HepG2 (cell line): ENCODE results near the gene ISCA2. TPM values are rescaled to one million over a fixed set of nuclear protein-coding genes. Genes with fewer than 3 reads are reported as not detected.

ENCODE experiments used
- ATAC-seq: fragments of 200-7000 bp; cut with Tn5 transposase; 3 replicates; pipeline ENCODE4 v1.9.1; 2020; ENCODE audit warnings: mild to moderate bottlenecking, moderate library complexity
- BruUV-seq: library from RNA; stranded (reverse); fragments of 400-500 nt; replicated peaks from 2 replicates; lab custom pipeline; 2021; lab: Mats Ljungman, UMichigan
- CTCF ChIA-PET: fragments of 300-600 bp; formaldehyde crosslinking; extraction: SDS; loops from one replicate; lab custom pipeline; 2021; ENCODE audit warnings: low total read pairs, inconsistent platforms, low intra/inter-chr PET ratio; lab: Yijun Ruan, JAX
- POLR2A ChIA-PET: fragments of 350-600 bp; sonication (Branson Sonifier 250); formaldehyde crosslinking; loops from one replicate; lab custom pipeline; 2020; ENCODE audit warnings: antibody characterized with exemption, inconsistent platforms; lab: Yijun Ruan, JAX
- DNase-seq: peaks from one replicate; pipeline ENCODE4 v3.0.0-alpha.2; 2015; ENCODE audit warnings: low spot score
- FAIRE-seq: peaks from 3 replicates; lab custom pipeline; 2011; peaks lifted over from hg19 to GRCh38; lab: Jason Lieb, UNC
- H2AFZ ChIP-seq: one replicate; pipeline ENCODE4 v1.6.1; 2011; ENCODE audit warnings: low read length, inconsistent platforms
- H3K27ac ChIP-seq: fragments of 300-600 bp; 3 replicates; pipeline ENCODE4 v1.8.0; 2011; ENCODE audit warnings: mixed run types, mild to moderate bottlenecking, mixed read lengths, low read length, inconsistent platforms; ENCODE audit not compliant: insufficient read depth; ENCODE audit errors: extremely low read length
- H3K27me3 ChIP-seq, 2 experiments: fragments of 200-600 bp in 1 of 2; 2 replicates in 1 of 2; 3 replicates in 1 of 2; pipeline versions ENCODE4 v1.6.0 to v1.8.0; 2011; ENCODE audit warnings: low read length in 2 of 2, mild to moderate bottlenecking in 2 of 2, moderate library complexity in 2 of 2, inconsistent platforms in 1 of 2; ENCODE audit not compliant: insufficient read depth in 2 of 2, control insufficient read depth in 1 of 2
- H3K36me3 ChIP-seq, 2 experiments: fragments of 200-600 bp in 1 of 2; replicated peaks in 1 of 2; 2 replicates in 1 of 2; 3 replicates in 1 of 2; pipeline versions ENCODE4 v1.5.1 to v1.8.0; 2011; ENCODE audit warnings: low read length in 2 of 2, inconsistent platforms in 1 of 2; ENCODE audit not compliant: insufficient read depth in 2 of 2, control insufficient read depth in 1 of 2
- H3K4me1 ChIP-seq: 2 replicates; pipeline ENCODE4 v1.5.1; 2012; ENCODE audit warnings: low read length, inconsistent platforms; ENCODE audit not compliant: insufficient read depth
- H3K4me2 ChIP-seq: 2 replicates; pipeline ENCODE4 v1.6.0; 2011; ENCODE audit warnings: low read depth, low read length, inconsistent platforms
- H3K4me3 ChIP-seq, 3 experiments: fragments of 200-600 bp in 1 of 3; sonication (generic), shearing (Covaris generic) in 1 of 3; replicated peaks in 1 of 3; 2 replicates each; pipeline ENCODE4 v1.5.1; 2011 to 2016; ENCODE audit warnings: low read length in 3 of 3, inconsistent platforms in 2 of 3, low read depth in 2 of 3, mild to moderate bottlenecking in 2 of 3, control low read depth in 1 of 3, mixed read lengths in 1 of 3; ENCODE audit not compliant: insufficient read depth in 1 of 3
- H3K79me2 ChIP-seq: one replicate; pipeline ENCODE4 v1.6.1; 2011; ENCODE audit warnings: low read length, inconsistent platforms; ENCODE audit not compliant: insufficient read depth
- H3K9ac ChIP-seq: 2 replicates; pipeline ENCODE4 v1.6.0; 2011; ENCODE audit warnings: mild to moderate bottlenecking, low read depth, low read length, inconsistent platforms; ENCODE audit not compliant: insufficient read depth
- H3K9me3 ChIP-seq: 2 replicates; pipeline ENCODE4 v1.5.1; 2012; ENCODE audit warnings: mild to moderate bottlenecking, low read length
- H4K20me1 ChIP-seq: 2 replicates; pipeline ENCODE4 v1.6.0; 2011; ENCODE audit warnings: inconsistent platforms, mild to moderate bottlenecking, low read length, moderate library complexity; ENCODE audit not compliant: insufficient read depth
- ARID2 ChIP-seq: sonication (generic); formaldehyde crosslinking; IDR thresholded peaks from 2 replicates; pipeline ENCODE4 v1.8.1; 2022; ENCODE audit warnings: mild to moderate bottlenecking, missing genetic modification reagents, borderline replicate concordance
- NFE2L1 ChIP-seq: sonication (generic); formaldehyde crosslinking; IDR thresholded peaks from 2 replicates; pipeline ENCODE4 v1.4.0; 2020; ENCODE audit warnings: missing genetic modification reagents, mild to moderate bottlenecking, borderline replicate concordance
- RBM22 ChIP-seq: fragments of 200-400 bp; formaldehyde crosslinking; optimal IDR thresholded peaks from 2 replicates; pipeline ENCODE3; 2017; ENCODE audit warnings: mild to moderate bottlenecking, low read length, moderate library complexity
- ZNF138 ChIP-seq: sonication (generic); formaldehyde crosslinking; IDR thresholded peaks from 2 replicates; pipeline ENCODE4 v1.5.0; 2020; ENCODE audit warnings: mild to moderate bottlenecking, low read depth, missing genetic modification reagents
- ZNF598 ChIP-seq: sonication (generic); formaldehyde crosslinking; IDR thresholded peaks from 2 replicates; pipeline ENCODE4 v1.5.1; 2020; ENCODE audit warnings: mild to moderate bottlenecking, missing genetic modification reagents, borderline replicate concordance
- ZNF7 ChIP-seq: IDR thresholded peaks from 2 replicates; pipeline ENCODE4 v1.6.1; 2016; ENCODE audit warnings: missing biosample characterization, missing genetic modification reagents
- ZSCAN30 ChIP-seq: sonication (generic); formaldehyde crosslinking; IDR thresholded peaks from 2 replicates; pipeline ENCODE4 v1.5.0; 2020; ENCODE audit warnings: mild to moderate bottlenecking, missing genetic modification reagents
- WGBS: methylation state at CpG from one replicate; pipeline ENCODE4 v1.1.6; 2017; ENCODE audit warnings: low lambda C conversion rate; 5-methylcytosine and 5-hydroxymethylcytosine counted together
- in situ Hi-C: cut with HindIII; loops from 2 replicates; pipeline ENCODE4 v1.10.0; 2017; ENCODE audit warnings: low pct_unique_long_range_greater_than_20kb; ENCODE audit not compliant: extremely low pct_ligation_motif_present
- intact Hi-C: fragments of 100-400 bp; cut with micrococcal nuclease; formaldehyde crosslinking; loops from one replicate; pipeline ENCODE4 v1.10.0; 2022; ENCODE audit not compliant: unreplicated experiment
- polyA plus RNA-seq, 8 experiments: library from polyadenylated mRNA; depleted of rRNA in 3 of 8; stranded (reverse) in 7 of 8; unstranded in 1 of 8; fragments of >200 nt; fragmentation: Illumina TruSeq in 4 of 8; extraction: Trizol in 4 of 8; gene quantifications; 2 replicates each; pipeline versions ENCODE4 v1.2.1 to v1.2.3, GENCODE V29; 2011 to 2016; ENCODE audit warnings: low read depth in 4 of 8, missing spikeins in 1 of 8, mixed read lengths in 1 of 8; ENCODE audit not compliant: insufficient read depth in 1 of 8
- total RNA-seq, 5 experiments: library from RNA; depleted of rRNA; stranded (reverse); fragments of >200 nt; fragmentation: Illumina TruSeq; extraction: Trizol; gene quantifications; 2 replicates each; pipeline ENCODE4 v1.2.3, GENCODE V29; 2016; ENCODE audit warnings: low read depth in 1 of 5
- TF ChIP-seq, protein P1 (sequence below): sonication (generic); formaldehyde crosslinking; IDR thresholded peaks from 2 replicates; pipeline ENCODE4 v1.9.0; 2021; ENCODE audit warnings: missing genetic modification reagents, mild to moderate bottlenecking, borderline replicate concordance

ISCA2 gene
- total and polyA plus RNA-seq, 2 of the 13 experiments (the other 11 are each of a cell fraction or from before 2014, with no cell fraction given): 32.1 to 43.4 TPM

DNA sequence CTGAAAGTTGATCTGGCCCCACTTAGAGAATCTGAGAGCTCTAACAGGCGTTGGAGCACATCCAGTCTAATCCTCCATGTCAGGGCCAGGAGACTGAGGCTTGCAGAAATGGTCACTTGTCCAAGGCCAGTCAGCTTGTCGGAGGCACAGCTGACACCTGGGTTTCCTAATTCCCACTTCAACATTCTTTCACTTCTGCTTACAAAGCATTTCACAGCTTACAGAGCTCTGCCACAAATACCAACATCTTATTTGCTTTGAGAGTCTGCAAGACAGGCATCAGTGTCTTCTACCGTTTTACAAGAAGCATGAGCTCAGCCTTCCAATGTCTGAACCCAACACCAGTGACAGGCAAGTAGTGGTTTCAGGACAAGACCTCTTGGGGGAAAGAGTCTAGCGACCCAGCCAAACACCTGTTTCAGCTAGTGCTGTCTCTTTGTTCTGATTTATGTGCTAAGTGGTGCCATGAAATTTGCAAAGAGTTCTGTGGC lies 31.8 kb downstream of the ISCA2 start:
- ATAC-seq: no peak
- Histone ChIP-seq H3K4me2 (no peak overlapping the region), H4K20me1 (no peaks in the 10 kb centered on the region), H3K27me3 (peaks cover 6 to 57% of the 10 kb centered on the region in 2 experiments; a peak in 3 of 5 replicates), H3K4me1 (no peaks in the 10 kb centered on the region), H3K9ac (no peak overlapping the region), H3K27ac (no peak overlapping the region), H3K36me3 (no peaks in the 10 kb centered on the region), H3K4me3 (no peak overlapping the region), H3K9me3 (no peaks in the 10 kb centered on the region), H2AFZ (no peak overlapping the region), H3K79me2 (no peaks in the 10 kb centered on the region)
- ChIA-PET POLR2A (no interaction called here), CTCF (no interaction called here)
- no peak for DNase-seq
- no peak for TF ChIP-seq NFE2L1 (CRISPR knock-in tag)
- no peak for TF ChIP-seq ZNF138 (CRISPR knock-in tag)
- TF ChIP-seq RBM22: no peak
- WGBS: 4% methylated on average over 3 of the region's 4 CpGs
- FAIRE-seq: no peak
- intact Hi-C loops: no loop called here
- BruUV-seq: no TSS peak
- in situ Hi-C loops: no loop called here

DNA sequence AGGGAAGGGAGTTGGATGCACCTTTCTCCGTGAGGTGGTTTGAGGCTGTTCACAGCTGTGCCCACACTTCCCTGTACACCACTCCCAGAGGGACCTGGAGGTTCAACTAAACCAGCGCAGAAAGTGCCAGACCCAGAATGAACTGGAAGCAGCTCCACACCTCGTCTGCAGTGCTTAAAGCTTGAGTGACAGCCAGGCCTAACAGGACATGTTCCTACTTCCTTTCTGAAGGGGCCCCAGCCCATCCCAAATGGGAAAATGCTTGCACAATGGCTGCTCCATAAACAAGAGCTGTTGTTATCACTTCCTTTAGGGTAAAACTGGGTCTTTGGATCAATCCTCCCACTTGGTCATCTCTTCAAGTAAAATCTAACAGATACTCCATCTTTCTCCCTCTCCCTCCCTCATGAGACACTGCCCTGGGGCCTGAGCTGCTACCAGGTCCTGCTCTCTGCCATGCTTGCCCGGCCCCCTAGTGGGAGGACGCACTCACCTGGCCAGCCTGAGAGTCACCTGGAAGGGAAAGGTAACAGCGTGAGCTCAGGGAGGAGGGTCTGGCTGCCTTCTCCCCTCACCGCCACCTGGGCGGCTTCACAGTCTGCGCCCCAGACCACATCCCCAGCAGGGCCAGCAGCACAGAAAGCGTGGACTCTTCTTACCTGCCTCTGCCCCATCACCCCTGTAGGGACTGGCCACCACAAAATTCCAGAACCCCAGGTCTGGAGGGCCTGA lies 33.5 kb downstream of the ISCA2 start:
- Histone ChIP-seq H3K79me2 (no peaks in the 10 kb centered on the region), H3K4me3 (no peak overlapping the region), H2AFZ (no peak overlapping the region), H3K4me1 (no peaks in the 10 kb centered on the region), H3K27ac (no peak overlapping the region), H3K36me3 (no peaks in the 10 kb centered on the region), H3K9me3 (no peaks in the 10 kb centered on the region), H3K27me3 (peaks cover 6 to 58% of the 10 kb centered on the region in 2 experiments; a peak in 4 of 5 replicates), H3K4me2 (no peak overlapping the region), H3K9ac (no peak overlapping the region), H4K20me1 (no peaks in the 10 kb centered on the region)
- in situ Hi-C loops (no loop called here), intact Hi-C loops (no loop called here)
- WGBS: 38% methylated on average over 10 of the region's 10 CpGs
- DNase-seq (no peak), ATAC-seq (peak; percentile 18; the same call in 2 of the 3 replicates), FAIRE-seq (no peak)
- ChIA-PET POLR2A (no interaction called here), CTCF (no interaction called here)
- TF ChIP-seq ZSCAN30 (no peak), ZNF7 (no peak), ZNF598 (CRISPR knock-in tag) (no peak), ARID2 (CRISPR knock-in tag) (no peak)
- TF ChIP-seq, protein P1, sequence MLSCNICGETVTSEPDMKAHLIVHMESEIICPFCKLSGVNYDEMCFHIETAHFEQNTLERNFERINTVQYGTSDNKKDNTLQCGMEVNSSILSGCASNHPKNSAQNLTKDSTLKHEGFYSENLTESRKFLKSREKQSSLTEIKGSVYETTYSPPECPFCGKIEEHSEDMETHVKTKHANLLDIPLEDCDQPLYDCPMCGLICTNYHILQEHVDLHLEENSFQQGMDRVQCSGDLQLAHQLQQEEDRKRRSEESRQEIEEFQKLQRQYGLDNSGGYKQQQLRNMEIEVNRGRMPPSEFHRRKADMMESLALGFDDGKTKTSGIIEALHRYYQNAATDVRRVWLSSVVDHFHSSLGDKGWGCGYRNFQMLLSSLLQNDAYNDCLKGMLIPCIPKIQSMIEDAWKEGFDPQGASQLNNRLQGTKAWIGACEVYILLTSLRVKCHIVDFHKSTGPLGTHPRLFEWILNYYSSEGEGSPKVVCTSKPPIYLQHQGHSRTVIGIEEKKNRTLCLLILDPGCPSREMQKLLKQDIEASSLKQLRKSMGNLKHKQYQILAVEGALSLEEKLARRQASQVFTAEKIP (CRISPR knock-in tag): no peak
- BruUV-seq: no TSS peak
